Stimulated activated CD4-positive, alpha-beta T cell treated with anti-CD3 and anti-CD28 coated beads, Interleukin-12 subunit alpha, Interleukin-12 subunit beta, amount 100 ng/mL, for 4 hours (primary cell): Measurements from ENCODE around the gene ZRANB3.

Experiments
- DNase-seq: peaks from one replicate; pipeline ENCODE4 v3.0.0-alpha.2; 2020

The ZRANB3 gene

GRCh38 chr2:135246711-135247270 lies 284.2 kb downstream of the ZRANB3 start:
- no peak for DNase-seq

GRCh38 chr2:135245071-135245470 lies 285.9 kb downstream of the ZRANB3 start:
- no peak for DNase-seq

GRCh38 chr2:135238651-135239050 lies 292.4 kb downstream of the ZRANB3 start:
- DNase-seq = no peak

- DNase-seq = no peak
Observed at GRCh38 chr2:135230150-135230549, 300.9 kb downstream of the ZRANB3 start.

GRCh38 chr2:135227386-135227785 lies 303.6 kb downstream of the ZRANB3 start:
- DNase-seq = no peak

- DNase-seq = no peak
Observed at GRCh38 chr2:135226961-135227360, 304.1 kb downstream of the ZRANB3 start.

- no peak for DNase-seq
Observed at GRCh38 chr2:135225781-135226180, 305.2 kb downstream of the ZRANB3 start.

- DNase-seq = no peak
Observed at GRCh38 chr2:135219226-135219625, 311.8 kb downstream of the ZRANB3 start.

- DNase-seq = no peak
Observed at GRCh38 chr2:135218426-135218825, 312.6 kb downstream of the ZRANB3 start.

GRCh38 chr2:135212757-135213156 lies 318.3 kb downstream of the ZRANB3 start:
- no peak for DNase-seq

- no peak for DNase-seq
Observed at GRCh38 chr2:135208016-135208415, 323.0 kb downstream of the ZRANB3 start.

- no peak for DNase-seq
Observed at GRCh38 chr2:135203944-135204343, 327.1 kb downstream of the ZRANB3 start.

GRCh38 chr2:135202751-135203150 lies 328.3 kb downstream of the ZRANB3 start:
- no peak for DNase-seq

GRCh38 chr2:135198481-135198880 lies 332.5 kb downstream of the ZRANB3 start:
- DNase-seq = no peak

GRCh38 chr2:135190799-135191198 lies 340.2 kb downstream of the ZRANB3 start:
- DNase-seq = no peak

GRCh38 chr2:135189148-135189547 lies 341.9 kb downstream of the ZRANB3 start:
- no peak for DNase-seq

GRCh38 chr2:135187270-135187669 lies 343.7 kb downstream of the ZRANB3 start:
- no peak for DNase-seq

GRCh38 chr2:135186054-135186453 lies 345.0 kb downstream of the ZRANB3 start:
- DNase-seq = no peak

- no peak for DNase-seq
Observed at GRCh38 chr2:135183822-135184221, 347.2 kb downstream of the ZRANB3 start.

GRCh38 chr2:135182601-135183000 lies 348.4 kb downstream of the ZRANB3 start:
- DNase-seq = no peak

GRCh38 chr2:135182190-135182589 lies 348.8 kb downstream of the ZRANB3 start:
- DNase-seq = no peak

GRCh38 chr2:135179689-135180088 lies 351.3 kb downstream of the ZRANB3 start:
- DNase-seq = no peak

GRCh38 chr2:135175177-135175576 lies 355.8 kb downstream of the ZRANB3 start:
- no peak for DNase-seq

- no peak for DNase-seq
Observed at GRCh38 chr2:135174810-135175093, 356.3 kb downstream of the ZRANB3 start.

- DNase-seq = no peak
Observed at GRCh38 chr2:135174049-135174809, 356.8 kb downstream of the ZRANB3 start.
